Osteoblast (primary cell): ENCODE measurements around the gene GNG12. TPM values are rescaled to one million over a fixed set of nuclear protein-coding genes. Genes with fewer than 3 reads are reported as not detected.

Experiments used
- DNase-seq: peaks from one replicate; pipeline ENCODE4 v3.0.0; 2011; ENCODE audit warnings: low spot score, mixed read lengths; ENCODE audit not compliant: insufficient read length; ENCODE audit errors: missing footprints
- H2AFZ ChIP-seq: 2 replicates; pipeline ENCODE4 v1.6.0; 2011; ENCODE audit warnings: mild to moderate bottlenecking, low read length
- H3K27ac ChIP-seq: 2 replicates; pipeline ENCODE4 v1.5.1; 2011; ENCODE audit warnings: mild to moderate bottlenecking, low read depth, low read length, moderate library complexity
- H3K27me3 ChIP-seq: 2 replicates; pipeline ENCODE4 v1.6.0; 2012; ENCODE audit warnings: mild to moderate bottlenecking, control low read depth, inconsistent platforms, low read length, moderate library complexity; ENCODE audit not compliant: insufficient read depth
- H3K36me3 ChIP-seq: 2 replicates; pipeline ENCODE4 v1.5.1; 2011; ENCODE audit warnings: mild to moderate bottlenecking, low read length, control low read depth, moderate library complexity; ENCODE audit not compliant: insufficient read depth
- H3K4me1 ChIP-seq: 2 replicates; pipeline ENCODE4 v1.5.1; 2011; ENCODE audit warnings: mild to moderate bottlenecking, low read length, control low read depth, moderate library complexity; ENCODE audit not compliant: insufficient read depth
- H3K4me2 ChIP-seq: 2 replicates; pipeline ENCODE4 v1.6.0; 2011; ENCODE audit warnings: mild to moderate bottlenecking, low read length; ENCODE audit not compliant: insufficient read depth
- H3K4me3 ChIP-seq: fragments of 200-600 bp; sonication (generic); 3 replicates; pipeline ENCODE4 v1.5.1; 2012; ENCODE audit warnings: mild to moderate bottlenecking, low read length, inconsistent platforms; ENCODE audit not compliant: insufficient read depth
- H3K79me2 ChIP-seq: 2 replicates; pipeline ENCODE4 v1.6.0; 2012; ENCODE audit warnings: mild to moderate bottlenecking, low read length, control low read depth, inconsistent platforms; ENCODE audit not compliant: insufficient read depth
- H3K9me3 ChIP-seq: 2 replicates; pipeline ENCODE4 v1.5.1; 2011; ENCODE audit warnings: low read depth, low read length, control low read depth
- H4K20me1 ChIP-seq: 2 replicates; pipeline ENCODE4 v1.6.0; 2012; ENCODE audit warnings: mild to moderate bottlenecking, low read length, control low read depth; ENCODE audit not compliant: insufficient read depth
- CTCF ChIP-seq: IDR thresholded peaks from 2 replicates; pipeline ENCODE4 v1.5.1; 2011; ENCODE audit warnings: mild to moderate bottlenecking, low read depth, low read length, moderate library complexity; ENCODE audit errors: extremely low read depth
- total RNA-seq: library from RNA; depleted of rRNA; stranded (reverse); fragments of >200 nt; gene quantifications from 2 replicates; pipeline ENCODE4 v1.2.3, GENCODE V29; 2012

Gene GNG12
- total RNA-seq, 1 donor: 219 TPM

GRCh38 chr1:67683316-67683715, 150.0 kb downstream of the GNG12 start:
- peak overlapping the region; percentile 89 for H3K27ac ChIP-seq
- TF ChIP-seq CTCF: no peak

GRCh38 chr1:67682659-67683197, 150.5 kb downstream of the GNG12 start:
- Histone ChIP-seq H3K27ac (peak overlapping the region; percentile 89), H3K9me3 (no peaks in the 10 kb centered on the region), H2AFZ (no peak overlapping the region), H3K36me3 (peaks cover 8% of the 10 kb centered on the region), H3K79me2 (peaks cover 21% of the 10 kb centered on the region), H3K4me1 (peaks cover 36% of the 10 kb centered on the region), H3K4me2 (peak overlapping the region; percentile 83), H3K4me3 (peak overlapping the region; percentile 47), H3K27me3 (no peaks in the 10 kb centered on the region), H4K20me1 (peaks cover 5% of the 10 kb centered on the region)
- peak; percentile 76 for DNase-seq
- TF ChIP-seq CTCF: no peak

More at GRCh38 chr1:67683316-67683715, 150.0 kb downstream of the GNG12 start:
- H3K4me3 ChIP-seq: peak overlapping the region; percentile 47
- DNase-seq: no peak
- peaks cover 14% of the 10 kb centered on the region for H3K36me3 ChIP-seq
- peaks cover 8% of the 10 kb centered on the region for H4K20me1 ChIP-seq
- peak overlapping the region; percentile 83 for H3K4me2 ChIP-seq
- H2AFZ ChIP-seq: no peak overlapping the region
- H3K27me3 ChIP-seq: no peaks in the 10 kb centered on the region
- H3K9me3 ChIP-seq: no peaks in the 10 kb centered on the region
- peaks cover 41% of the 10 kb centered on the region for H3K4me1 ChIP-seq
- H3K79me2 ChIP-seq: peaks cover 23% of the 10 kb centered on the region

GRCh38 chr1:67680486-67680885, 152.8 kb downstream of the GNG12 start:
- Histone ChIP-seq H2AFZ (no peak overlapping the region), H3K4me3 (no peak overlapping the region), H3K36me3 (no peaks in the 10 kb centered on the region), H3K4me2 (no peak overlapping the region), H3K27me3 (no peaks in the 10 kb centered on the region), H3K27ac (no peak overlapping the region), H3K9me3 (no peaks in the 10 kb centered on the region), H4K20me1 (no peaks in the 10 kb centered on the region), H3K4me1 (peaks cover 26% of the 10 kb centered on the region), H3K79me2 (peaks cover 3% of the 10 kb centered on the region)
- no peak for DNase-seq
- no peak for TF ChIP-seq CTCF

- DNase-seq: peak; percentile 76
- Histone ChIP-seq H3K9me3 (no peaks in the 10 kb centered on the region), H2AFZ (no peak overlapping the region), H3K4me2 (no peak overlapping the region), H3K4me3 (no peak overlapping the region), H4K20me1 (no peaks in the 10 kb centered on the region), H3K27me3 (no peaks in the 10 kb centered on the region), H3K79me2 (no peaks in the 10 kb centered on the region), H3K36me3 (no peaks in the 10 kb centered on the region), H3K4me1 (peaks cover 28% of the 10 kb centered on the region), H3K27ac (no peak overlapping the region)
- TF ChIP-seq CTCF: no peak
These were observed 153.6 kb downstream of the GNG12 start for GRCh38 chr1:67679691-67680090.
